SK-N-SH treated with all-trans-retinoic acid at 6 μM for 48 hours (cell line): ENCODE data around the gene SLC35F4.

Experiments used
- ATAC-seq: fragments of 200-7000 bp; cut with Tn5 transposase; 3 replicates; pipeline ENCODE4 v1.9.1; 2020; ENCODE audit warnings: mild to moderate bottlenecking, moderate library complexity
- CREB5 ChIP-seq: fragments of 250-450 bp; sonication (Bioruptor Pico); IDR thresholded peaks from 2 replicates; pipeline ENCODE4 v1.5.1; 2020; ENCODE audit warnings: low read depth, mild to moderate bottlenecking, moderate library complexity
- CSDC2 ChIP-seq: fragments of 250-450 bp; sonication (Bioruptor Pico); IDR thresholded peaks from 2 replicates; pipeline ENCODE4 v1.5.0; 2020; ENCODE audit warnings: mild to moderate bottlenecking, moderate library complexity
- ESRRG ChIP-seq: fragments of 250-450 bp; sonication (Bioruptor Pico); IDR thresholded peaks from 2 replicates; pipeline ENCODE4 v1.6.1; 2021; ENCODE audit warnings: mild to moderate bottlenecking
- GLIS3 ChIP-seq: fragments of 250-450 bp; sonication (Bioruptor Pico); IDR thresholded peaks from 2 replicates; pipeline ENCODE4 v1.5.0; 2020; ENCODE audit warnings: mild to moderate bottlenecking, moderate library complexity
- PATZ1 ChIP-seq: fragments of 250-450 bp; sonication (Bioruptor Pico); IDR thresholded peaks from 2 replicates; pipeline ENCODE4 v1.8.0; 2020; ENCODE audit warnings: mild to moderate bottlenecking, moderate library complexity, borderline replicate concordance
- POU6F1 ChIP-seq: fragments of 250-450 bp; sonication (Bioruptor Pico); IDR thresholded peaks from 2 replicates; pipeline ENCODE4 v1.8.0; 2021; ENCODE audit warnings: low read depth, mild to moderate bottlenecking, moderate library complexity, borderline replicate concordance
- PPARA ChIP-seq: fragments of 250-450 bp; sonication (Bioruptor Pico); IDR thresholded peaks from 2 replicates; pipeline ENCODE4 v1.5.0; 2020; ENCODE audit warnings: mild to moderate bottlenecking, borderline replicate concordance
- RARB ChIP-seq: fragments of 250-450 bp; sonication (Bioruptor Pico); IDR thresholded peaks from 2 replicates; pipeline ENCODE4 v1.8.0; 2021; ENCODE audit warnings: mild to moderate bottlenecking, moderate library complexity
- SNAI2 ChIP-seq: fragments of 250-450 bp; sonication (Bioruptor Pico); IDR thresholded peaks from 2 replicates; pipeline ENCODE4 v1.5.0; 2020; ENCODE audit warnings: mild to moderate bottlenecking, moderate library complexity
- TCF4 ChIP-seq: fragments of 250-450 bp; sonication (Bioruptor Pico); IDR thresholded peaks from 2 replicates; pipeline ENCODE4 v1.8.0; 2021; ENCODE audit warnings: mild to moderate bottlenecking, moderate library complexity, borderline replicate concordance
- TOX ChIP-seq: fragments of 250-450 bp; sonication (Bioruptor Pico); IDR thresholded peaks from 2 replicates; pipeline ENCODE4 v1.8.0; 2021; ENCODE audit warnings: mild to moderate bottlenecking, moderate library complexity, borderline replicate concordance
- TSHZ2 ChIP-seq: fragments of 250-450 bp; sonication (Bioruptor Pico); IDR thresholded peaks from 2 replicates; pipeline ENCODE4 v1.5.0; 2020; ENCODE audit warnings: mild to moderate bottlenecking, moderate library complexity
- ZC3H10 ChIP-seq: fragments of 250-450 bp; sonication (Bioruptor Pico); IDR thresholded peaks from 2 replicates; pipeline ENCODE4 v1.5.1; 2021; ENCODE audit warnings: mild to moderate bottlenecking, moderate library complexity
- ZFP3 ChIP-seq: fragments of 250-450 bp; sonication (Bioruptor Pico); IDR thresholded peaks from 2 replicates; pipeline ENCODE4 v1.5.0; 2020; ENCODE audit warnings: mild to moderate bottlenecking, moderate library complexity
- ZFP30 ChIP-seq: fragments of 450-650 bp; formaldehyde crosslinking; IDR thresholded peaks from 2 replicates; pipeline ENCODE4 v1.5.0; 2022; ENCODE audit warnings: mild to moderate bottlenecking, moderate library complexity
- ZNF565 ChIP-seq: fragments of 450-650 bp; formaldehyde crosslinking; conservative IDR thresholded peaks from 2 replicates; pipeline ENCODE4 v1.5.0; 2020; ENCODE audit warnings: low read depth, mild to moderate bottlenecking, moderate library complexity
- ZNF70 ChIP-seq: fragments of 450-650 bp; formaldehyde crosslinking; IDR thresholded peaks from 2 replicates; pipeline ENCODE4 v1.5.0; 2020; ENCODE audit warnings: mild to moderate bottlenecking, moderate library complexity
- ZNF8 ChIP-seq: fragments of 450-650 bp; formaldehyde crosslinking; IDR thresholded peaks from 2 replicates; pipeline ENCODE4 v1.5.0; 2020; ENCODE audit warnings: mild to moderate bottlenecking, moderate library complexity

Gene SLC35F4

GRCh38 chr14:57560681-57561080, 305.2 kb downstream of the SLC35F4 start (continued):
- TF ChIP-seq ESRRG (CRISPR knock-in tag) (no peak), PATZ1 (CRISPR knock-in tag) (no peak)

GRCh38 chr14:57559576-57559975, 306.3 kb downstream of the SLC35F4 start:
- TF ChIP-seq ZC3H10 (CRISPR knock-in tag), result no peak
- no peak for TF ChIP-seq TOX
- no peak for TF ChIP-seq TSHZ2 (CRISPR knock-in tag)
- no peak for ATAC-seq

GRCh38 chr14:57549765-57550420, 316.0 kb downstream of the SLC35F4 start:
- ATAC-seq, result no peak
- no peak for TF ChIP-seq SNAI2 (CRISPR knock-in tag)
- no peak for TF ChIP-seq CREB5 (CRISPR knock-in tag)
- TF ChIP-seq ZNF8 (CRISPR knock-in tag), result no peak
- TF ChIP-seq ZC3H10 (CRISPR knock-in tag), result no peak
- TF ChIP-seq PPARA (CRISPR knock-in tag), result no peak
- TF ChIP-seq RARB (CRISPR knock-in tag), result no peak
- TF ChIP-seq TSHZ2 (CRISPR knock-in tag), result no peak

GRCh38 chr14:57549016-57549564, 316.8 kb downstream of the SLC35F4 start:
- ATAC-seq, result no peak
- TF ChIP-seq ZFP30 (CRISPR knock-in tag), result no peak
- no peak for TF ChIP-seq POU6F1 (CRISPR knock-in tag)
- no peak for TF ChIP-seq ZNF565 (CRISPR knock-in tag)
- TF ChIP-seq RARB (CRISPR knock-in tag), result no peak
- TF ChIP-seq ZNF70, result no peak
- no peak for TF ChIP-seq PATZ1 (CRISPR knock-in tag)
- TF ChIP-seq ZNF8 (CRISPR knock-in tag), result no peak
- no peak for TF ChIP-seq SNAI2 (CRISPR knock-in tag)
- no peak for TF ChIP-seq TOX
- TF ChIP-seq ZC3H10 (CRISPR knock-in tag), result no peak
- TF ChIP-seq CSDC2 (CRISPR knock-in tag), result no peak
- TF ChIP-seq CREB5 (CRISPR knock-in tag), result no peak
- TF ChIP-seq ZFP3, result no peak
- no peak for TF ChIP-seq PPARA (CRISPR knock-in tag)
- no peak for TF ChIP-seq GLIS3 (CRISPR knock-in tag)
- TF ChIP-seq TCF4 (CRISPR knock-in tag), result no peak
